Jurkat, Clone E6-1 (cell line): ENCODE results near the gene CYP51A1.

Experiments
- DNase-seq: peaks from one replicate; pipeline ENCODE4 v3.0.0-alpha.2; 2011; ENCODE audit warnings: low read depth, low spot score
- H3K4me3 ChIP-seq: 2 replicates; pipeline ENCODE4 v1.5.1; 2011; ENCODE audit warnings: mild to moderate bottlenecking, low read length, control low read depth, moderate library complexity

Gene CYP51A1

DNA sequence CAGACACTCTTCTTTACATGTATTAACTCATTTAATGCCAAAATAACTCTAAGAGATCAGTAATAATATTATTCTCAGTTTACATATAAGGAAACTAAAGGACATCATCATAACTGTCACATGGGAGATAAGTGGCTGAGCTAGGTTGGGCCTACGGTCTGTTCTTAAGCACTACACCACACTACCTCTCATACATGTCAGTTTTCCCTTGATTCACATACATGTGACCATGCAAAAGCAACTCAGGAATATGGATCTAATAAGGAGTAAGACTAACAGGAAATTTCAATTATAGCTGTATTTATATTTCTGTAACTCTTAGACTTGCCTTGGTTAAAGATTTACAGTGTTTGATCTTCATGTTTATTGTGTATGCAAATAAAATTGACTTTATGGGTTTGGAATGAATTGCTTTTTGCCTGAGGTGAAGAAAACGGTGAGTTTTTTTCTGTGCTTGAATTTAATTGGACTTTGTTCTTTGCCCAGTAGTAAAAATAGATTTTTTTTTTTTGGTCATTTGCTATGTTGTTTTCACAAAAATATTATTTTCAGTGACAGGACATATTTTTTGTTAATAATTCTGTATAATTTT lies 69.7 kb downstream of the CYP51A1 start:
- no peak for DNase-seq
- H3K4me3 ChIP-seq: no peak overlapping the region
